Ovary (tissue), 9 donors: Measurements from ENCODE around the gene ABCA4. TPM values are rescaled to one million over a fixed set of nuclear protein-coding genes. Genes with fewer than 3 reads are reported as not detected.

Experiments used
- DNase-seq, 5 donors: peaks; one replicate each; pipeline ENCODE4 v3.0.0-alpha.2; 2019 to 2020
- H3K27ac ChIP-seq, 2 donors: fragments of 200-600 bp; one replicate each; pipeline versions ENCODE4 v1.5.1 to v1.8.0; 2019 to 2022
- H3K27me3 ChIP-seq: fragments of 200-600 bp; one replicate; pipeline ENCODE4 v1.8.0; 2022
- H3K36me3 ChIP-seq: fragments of 200-600 bp; sonication (generic); one replicate; pipeline ENCODE4 v1.5.1; 2019
- H3K4me1 ChIP-seq: one replicate; pipeline ENCODE4 v1.8.1; 2013; ENCODE audit warnings: mild to moderate bottlenecking, moderate library complexity; ENCODE audit not compliant: insufficient read depth
- H3K4me3 ChIP-seq: fragments of 200-600 bp; sonication (generic); one replicate; pipeline ENCODE4 v1.5.1; 2017
- H3K9me3 ChIP-seq, 2 donors: fragments of 200-600 bp in 1 of 2; sonication (generic) in 1 of 2; one replicate each; pipeline versions ENCODE4 v1.5.1 to v1.8.1; 2013 to 2019; ENCODE audit warnings: mild to moderate bottlenecking in 1 of 2, moderate library complexity in 1 of 2
- EP300 ChIP-seq: sonication (generic); formaldehyde crosslinking; IDR thresholded peaks from one replicate; pipeline ENCODE4 v1.6.1; 2017; ENCODE audit warnings: antibody characterized with exemption
- POLR2A ChIP-seq: fragments of 450-650 bp; IDR thresholded peaks from one replicate; pipeline ENCODE4 v1.6.1; 2017; ENCODE audit warnings: antibody characterized with exemption, mild to moderate bottlenecking, moderate library complexity
- WGBS, 3 donors: extraction: QIAGEN DNeasy Blood & Tissue Kit in 1 of 3; methylation state at CpG; one replicate each; pipeline versions ENCODE4 v1.1.5 to v1.1.7; 2013 to 2017; 5-methylcytosine and 5-hydroxymethylcytosine counted together
- intact Hi-C, 4 donors: fragments of 100-400 bp; cut with DNase I; formaldehyde crosslinking; loops; one replicate each; pipeline versions ENCODE4 v1.11.0 to v1.15.1; 2022 to 2023
- polyA plus RNA-seq, 2 donors: library from polyadenylated mRNA; stranded (reverse); fragments of 200-250 nt in 1 of 2; fragments of 350-450 nt in 1 of 2; fragmentation: Illumina TruSeq in 1 of 2; extraction: RNeasy Lipid Tissue Mini Kit (QIAGEN cat#74804) in 1 of 2; gene quantifications; one replicate each; pipeline ENCODE4 v1.2.3, GENCODE V29; 2013 to 2014
- total RNA-seq, 7 donors: library from RNA; depleted of rRNA in 2 of 7; stranded (reverse); fragments of >200 nt in 2 of 7; fragmentation: NEBNext Ultra II Directional in 3 of 7; extraction: Animal tissue kit (Norgen Biotek cat#: 25700) in 3 of 7; gene quantifications; one replicate each; pipeline versions ENCODE4 v1.1.0 to v1.2.4, GENCODE V29; 2016 to 2023
- TF ChIP-seq, protein P1 (sequence below), 3 donors: fragments of 450-650 bp in 2 of 3; fragments of 200-600 bp in 1 of 3; IDR thresholded peaks; one replicate each; pipeline versions ENCODE4 v1.5.1 to v1.8.0; 2016 to 2022; ENCODE audit warnings: antibody characterized with exemption in 3 of 3, mild to moderate bottlenecking in 1 of 3
- donor health status: DM: no; HTN: no; CAD: no; lungs with moderate emphysema.
- donor health status: DM: no; HTN: no; CAD: no.
- donor health status: Bipolar disorder and iron deficiency.
- donor health status: DM: yes; HTN: yes; CAD: no.
- donor health status: DM: no; HTN: no; CAD: no.
- donor health status: DM: yes; HTN: yes; CAD: no.

Gene ABCA4
- total and polyA plus RNA-seq, 9 donors: 0.12 to 3.1 (median 0.35) TPM

DNA sequence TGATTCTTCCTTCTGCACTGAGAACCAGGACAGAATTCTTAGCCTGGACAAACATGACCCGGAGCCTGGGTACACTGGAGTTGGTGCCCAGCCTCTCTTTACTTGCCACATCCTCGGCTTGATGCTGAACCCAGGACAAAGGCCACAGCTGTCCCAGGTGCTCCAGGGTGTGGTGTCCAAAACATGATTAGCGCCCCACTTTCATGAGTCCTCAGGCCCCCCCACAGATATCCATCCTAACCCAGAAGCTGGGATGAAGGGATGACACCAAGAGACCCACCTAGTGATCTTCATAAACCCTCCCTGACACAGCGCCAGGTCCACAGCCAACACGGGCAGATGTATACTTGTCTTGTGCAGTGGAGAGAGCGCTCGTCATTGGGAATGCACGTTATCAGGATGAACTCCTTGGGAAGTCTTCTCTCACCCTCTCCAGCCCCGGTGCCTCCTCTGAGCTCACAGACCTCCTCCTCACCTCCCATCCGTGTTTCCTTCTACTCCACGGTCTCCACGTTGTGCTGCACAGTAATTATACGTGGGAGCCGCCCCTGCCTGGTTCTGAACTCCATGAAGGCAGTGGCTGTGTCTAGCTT, 3.6 kb downstream of the ABCA4 start:
- Histone ChIP-seq H3K4me3 (no peak overlapping the region), H3K27me3 (no peaks in the 10 kb centered on the region), H3K27ac (peak overlapping the region in 1 of 2 donors; percentile 41), H3K4me1 (peaks cover 14% of the 10 kb centered on the region), H3K36me3 (no peaks in the 10 kb centered on the region), H3K9me3 (no peaks in the 10 kb centered on the region)
- WGBS, 3 donors: 46 to 57% (median 50%) methylated on average over 14 of the region's 14 CpGs
- intact Hi-C loops: no loop called here
- TF ChIP-seq, protein P1, sequence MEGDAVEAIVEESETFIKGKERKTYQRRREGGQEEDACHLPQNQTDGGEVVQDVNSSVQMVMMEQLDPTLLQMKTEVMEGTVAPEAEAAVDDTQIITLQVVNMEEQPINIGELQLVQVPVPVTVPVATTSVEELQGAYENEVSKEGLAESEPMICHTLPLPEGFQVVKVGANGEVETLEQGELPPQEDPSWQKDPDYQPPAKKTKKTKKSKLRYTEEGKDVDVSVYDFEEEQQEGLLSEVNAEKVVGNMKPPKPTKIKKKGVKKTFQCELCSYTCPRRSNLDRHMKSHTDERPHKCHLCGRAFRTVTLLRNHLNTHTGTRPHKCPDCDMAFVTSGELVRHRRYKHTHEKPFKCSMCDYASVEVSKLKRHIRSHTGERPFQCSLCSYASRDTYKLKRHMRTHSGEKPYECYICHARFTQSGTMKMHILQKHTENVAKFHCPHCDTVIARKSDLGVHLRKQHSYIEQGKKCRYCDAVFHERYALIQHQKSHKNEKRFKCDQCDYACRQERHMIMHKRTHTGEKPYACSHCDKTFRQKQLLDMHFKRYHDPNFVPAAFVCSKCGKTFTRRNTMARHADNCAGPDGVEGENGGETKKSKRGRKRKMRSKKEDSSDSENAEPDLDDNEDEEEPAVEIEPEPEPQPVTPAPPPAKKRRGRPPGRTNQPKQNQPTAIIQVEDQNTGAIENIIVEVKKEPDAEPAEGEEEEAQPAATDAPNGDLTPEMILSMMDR (IDR thresholded peaks at IDR 0.05): no peak
- TF ChIP-seq POLR2A: no peak
- TF ChIP-seq EP300: no peak
- peak in 2 of 5 donors; percentile 28 to 49 for DNase-seq

DNA sequence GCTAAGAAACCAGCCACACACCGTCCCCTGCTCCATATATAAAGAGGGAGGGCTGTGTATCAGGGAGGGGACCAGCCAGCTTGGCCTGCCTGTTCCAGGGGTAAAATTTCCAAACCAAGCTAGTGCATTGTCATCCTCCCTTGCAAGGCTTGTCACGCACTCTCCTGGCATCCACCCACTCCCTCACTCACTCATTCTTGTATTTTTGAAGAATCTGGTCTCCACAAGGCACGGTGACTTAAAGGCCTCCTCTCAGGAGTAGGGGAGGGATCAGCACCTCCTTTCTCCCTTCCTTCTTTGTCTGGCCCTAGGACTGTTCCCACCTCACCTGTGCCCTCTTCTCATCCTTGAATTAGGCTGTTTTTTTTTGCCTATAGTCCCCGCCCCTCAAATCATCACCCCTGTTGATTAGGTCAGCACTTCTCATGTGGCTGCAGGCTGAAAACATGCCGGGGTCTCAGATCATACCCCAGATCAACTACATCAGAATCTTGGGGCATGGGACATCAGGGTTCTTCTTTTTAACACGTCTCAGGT, 5.0 kb downstream of the ABCA4 start:
- TF ChIP-seq, protein P1 (IDR thresholded peaks at IDR 0.05): no peak
- TF ChIP-seq EP300: no peak
- TF ChIP-seq POLR2A: no peak
- Histone ChIP-seq H3K36me3 (no peaks in the 10 kb centered on the region), H3K27ac (peak overlapping the region in 1 of 2 donors; percentile 41), H3K27me3 (no peaks in the 10 kb centered on the region), H3K4me3 (no peak overlapping the region), H3K4me1 (peaks cover 14% of the 10 kb centered on the region), H3K9me3 (no peaks in the 10 kb centered on the region)
- intact Hi-C loops: no loop called here
- 82 to 85% (median 83%) methylated on average over 6 of the region's 6 CpGs for WGBS, 3 donors
- DNase-seq: peak in 2 of 5 donors; percentile 24 to 36

DNA sequence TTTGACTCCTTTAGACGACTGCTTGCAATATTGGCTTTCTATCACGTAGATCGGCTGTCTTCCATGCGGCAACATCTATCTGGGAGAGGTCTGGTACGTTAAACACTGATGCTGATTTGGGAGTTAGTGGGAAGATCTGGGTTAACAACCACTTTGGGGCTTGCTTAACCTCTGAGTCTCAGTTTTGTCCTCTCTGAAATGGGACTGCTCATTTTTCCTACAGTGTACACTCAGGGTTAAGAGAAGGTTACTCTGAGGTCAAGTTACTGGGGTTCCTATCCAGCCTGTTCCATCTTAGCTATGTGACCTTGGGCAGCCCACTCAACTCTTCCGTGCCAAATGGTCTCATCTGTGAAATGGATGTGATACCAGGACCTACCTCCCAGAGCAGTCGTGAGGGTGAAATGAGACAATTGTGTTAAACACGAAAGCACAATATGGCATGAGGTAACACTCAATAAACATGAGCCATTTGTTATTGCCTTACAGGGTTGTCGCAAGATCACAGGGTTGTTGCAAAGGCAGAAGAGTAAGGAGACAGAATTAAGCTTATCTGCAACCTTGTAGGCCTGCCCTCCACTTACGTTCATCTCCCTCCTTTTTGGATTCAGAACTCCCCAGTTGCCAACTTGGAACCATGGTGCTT, 5.6 kb downstream of the ABCA4 start:
- H3K36me3 ChIP-seq: no peaks in the 10 kb centered on the region
- peak in 1 of 5 donors; percentile 7 for DNase-seq
- H3K27me3 ChIP-seq: no peaks in the 10 kb centered on the region
- 82 to 84% (median 82%) methylated on average over 10 of the region's 10 CpGs for WGBS, 3 donors
- no peak overlapping the region for H3K4me3 ChIP-seq
- no peaks in the 10 kb centered on the region for H3K9me3 ChIP-seq
- H3K4me1 ChIP-seq: peaks cover 14% of the 10 kb centered on the region
- intact Hi-C loops: no loop called here
- TF ChIP-seq, protein P1 (IDR thresholded peaks at IDR 0.05): no peak
- no peak for TF ChIP-seq POLR2A
- TF ChIP-seq EP300: no peak
- no peak overlapping the region for H3K27ac ChIP-seq

DNA sequence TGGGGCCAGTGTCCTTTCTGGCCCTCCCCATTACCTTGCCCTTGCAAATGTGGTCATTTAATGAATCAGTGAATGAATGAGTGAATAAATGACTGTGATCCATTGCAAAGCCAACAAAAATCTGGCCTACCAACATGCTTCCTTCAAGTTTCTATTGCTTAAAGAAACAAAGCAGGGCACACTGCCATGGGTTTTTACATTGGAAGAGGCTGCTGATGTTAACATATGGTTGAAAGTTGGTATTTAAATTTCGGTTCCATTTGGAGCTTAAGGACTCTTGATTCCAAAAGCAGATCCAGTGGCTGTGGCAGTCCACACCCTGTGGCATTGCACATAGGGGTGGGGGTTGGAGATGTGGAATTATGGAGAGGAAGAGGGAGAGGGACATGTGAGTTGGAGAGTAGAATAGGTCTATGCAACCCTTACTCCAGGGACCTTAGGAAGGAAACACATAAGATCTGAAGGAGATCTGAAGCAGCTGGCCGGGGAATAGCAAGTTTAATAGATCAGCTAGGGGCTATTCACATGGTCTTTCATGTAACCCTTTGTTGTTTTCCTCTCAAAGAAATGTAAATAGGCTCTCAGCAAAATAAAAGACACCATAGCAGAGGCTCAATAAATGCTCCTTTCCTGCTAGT, 7.2 kb downstream of the ABCA4 start:
- H3K4me1 ChIP-seq: peaks cover 14% of the 10 kb centered on the region
- intact Hi-C loops: no loop called here
- H3K27ac ChIP-seq: peak overlapping the region in 1 of 2 donors; percentile 38
- H3K27me3 ChIP-seq: no peaks in the 10 kb centered on the region
- WGBS, 3 donors: 37 to 56% (median 51%) methylated on average over 2 of the region's 2 CpGs
- TF ChIP-seq EP300 (no peak), POLR2A (no peak)
- TF ChIP-seq, protein P1 (IDR thresholded peaks at IDR 0.05): no peak
- H3K4me3 ChIP-seq: no peak overlapping the region
- no peaks in the 10 kb centered on the region for H3K36me3 ChIP-seq
- DNase-seq: peak in 1 of 5 donors; percentile 5
- H3K9me3 ChIP-seq: no peaks in the 10 kb centered on the region
